SK-N-SH treated with all-trans-retinoic acid at 6 μM for 48 hours (cell line): ENCODE data around the gene LIPH.

Experiments
- ATAC-seq: fragments of 200-7000 bp; cut with Tn5 transposase; 3 replicates; pipeline ENCODE4 v1.9.1; 2020; ENCODE audit warnings: mild to moderate bottlenecking, moderate library complexity
- ARNTL ChIP-seq: fragments of 450-650 bp; formaldehyde crosslinking; IDR thresholded peaks from 2 replicates; pipeline ENCODE4 v1.5.0; 2020; ENCODE audit warnings: low read depth, mild to moderate bottlenecking, moderate library complexity, borderline replicate concordance
- BACH2 ChIP-seq: fragments of 250-450 bp; sonication (Bioruptor Pico); IDR thresholded peaks from 2 replicates; pipeline ENCODE4 v1.9.0; 2021; ENCODE audit warnings: mild to moderate bottlenecking, borderline replicate concordance
- CSDC2 ChIP-seq: fragments of 250-450 bp; sonication (Bioruptor Pico); IDR thresholded peaks from 2 replicates; pipeline ENCODE4 v1.5.0; 2020; ENCODE audit warnings: mild to moderate bottlenecking, moderate library complexity
- ESRRG ChIP-seq: fragments of 250-450 bp; sonication (Bioruptor Pico); IDR thresholded peaks from 2 replicates; pipeline ENCODE4 v1.6.1; 2021; ENCODE audit warnings: mild to moderate bottlenecking
- GLIS3 ChIP-seq: fragments of 250-450 bp; sonication (Bioruptor Pico); IDR thresholded peaks from 2 replicates; pipeline ENCODE4 v1.5.0; 2020; ENCODE audit warnings: mild to moderate bottlenecking, moderate library complexity
- ISL1 ChIP-seq: fragments of 250-450 bp; sonication (Bioruptor Pico); IDR thresholded peaks from 2 replicates; pipeline ENCODE4 v2.1.2; 2022; ENCODE audit warnings: mild to moderate bottlenecking, moderate library complexity
- OSR1 ChIP-seq: fragments of 250-450 bp; sonication (Bioruptor Pico); IDR thresholded peaks from 2 replicates; pipeline ENCODE4 v1.8.0; 2022; ENCODE audit warnings: moderate library complexity, mild to moderate bottlenecking, inconsistent platforms
- PPARA ChIP-seq: fragments of 250-450 bp; sonication (Bioruptor Pico); IDR thresholded peaks from 2 replicates; pipeline ENCODE4 v1.5.0; 2020; ENCODE audit warnings: mild to moderate bottlenecking, borderline replicate concordance
- RARB ChIP-seq: fragments of 250-450 bp; sonication (Bioruptor Pico); IDR thresholded peaks from 2 replicates; pipeline ENCODE4 v1.8.0; 2021; ENCODE audit warnings: mild to moderate bottlenecking, moderate library complexity
- SNAI2 ChIP-seq: fragments of 250-450 bp; sonication (Bioruptor Pico); IDR thresholded peaks from 2 replicates; pipeline ENCODE4 v1.5.0; 2020; ENCODE audit warnings: mild to moderate bottlenecking, moderate library complexity
- TCF4 ChIP-seq: fragments of 250-450 bp; sonication (Bioruptor Pico); IDR thresholded peaks from 2 replicates; pipeline ENCODE4 v1.8.0; 2021; ENCODE audit warnings: mild to moderate bottlenecking, moderate library complexity, borderline replicate concordance
- TOX ChIP-seq: fragments of 250-450 bp; sonication (Bioruptor Pico); IDR thresholded peaks from 2 replicates; pipeline ENCODE4 v1.8.0; 2021; ENCODE audit warnings: mild to moderate bottlenecking, moderate library complexity, borderline replicate concordance
- ZC3H10 ChIP-seq: fragments of 250-450 bp; sonication (Bioruptor Pico); IDR thresholded peaks from 2 replicates; pipeline ENCODE4 v1.5.1; 2021; ENCODE audit warnings: mild to moderate bottlenecking, moderate library complexity
- ZFP3 ChIP-seq: fragments of 250-450 bp; sonication (Bioruptor Pico); IDR thresholded peaks from 2 replicates; pipeline ENCODE4 v1.5.0; 2020; ENCODE audit warnings: mild to moderate bottlenecking, moderate library complexity
- ZFP30 ChIP-seq: fragments of 450-650 bp; formaldehyde crosslinking; IDR thresholded peaks from 2 replicates; pipeline ENCODE4 v1.5.0; 2022; ENCODE audit warnings: mild to moderate bottlenecking, moderate library complexity
- ZNF565 ChIP-seq: fragments of 450-650 bp; formaldehyde crosslinking; conservative IDR thresholded peaks from 2 replicates; pipeline ENCODE4 v1.5.0; 2020; ENCODE audit warnings: low read depth, mild to moderate bottlenecking, moderate library complexity
- ZNF70 ChIP-seq: fragments of 450-650 bp; formaldehyde crosslinking; IDR thresholded peaks from 2 replicates; pipeline ENCODE4 v1.5.0; 2020; ENCODE audit warnings: mild to moderate bottlenecking, moderate library complexity
- ZNF8 ChIP-seq: fragments of 450-650 bp; formaldehyde crosslinking; IDR thresholded peaks from 2 replicates; pipeline ENCODE4 v1.5.0; 2020; ENCODE audit warnings: mild to moderate bottlenecking, moderate library complexity
- TF ChIP-seq, protein P1 (sequence below): fragments of 250-450 bp; sonication (Bioruptor Pico); IDR thresholded peaks from 2 replicates; pipeline ENCODE4 v1.5.1; 2020; ENCODE audit warnings: low read depth, mild to moderate bottlenecking, moderate library complexity
- TF ChIP-seq, protein P2 (sequence below): fragments of 250-450 bp; sonication (Bioruptor Pico); IDR thresholded peaks from 2 replicates; pipeline ENCODE4 v1.8.0; 2021; ENCODE audit warnings: low read depth, mild to moderate bottlenecking, moderate library complexity, borderline replicate concordance
- TF ChIP-seq, protein P3 (sequence below): fragments of 250-450 bp; sonication (Bioruptor Pico); IDR thresholded peaks from 2 replicates; pipeline ENCODE4 v1.5.0; 2020; ENCODE audit warnings: mild to moderate bottlenecking, moderate library complexity
- TF ChIP-seq, protein P4 (sequence below): fragments of 250-450 bp; sonication (Bioruptor Pico); IDR thresholded peaks from 2 replicates; pipeline ENCODE4 v1.5.1; 2021; ENCODE audit warnings: mild to moderate bottlenecking, moderate library complexity

The LIPH gene

DNA sequence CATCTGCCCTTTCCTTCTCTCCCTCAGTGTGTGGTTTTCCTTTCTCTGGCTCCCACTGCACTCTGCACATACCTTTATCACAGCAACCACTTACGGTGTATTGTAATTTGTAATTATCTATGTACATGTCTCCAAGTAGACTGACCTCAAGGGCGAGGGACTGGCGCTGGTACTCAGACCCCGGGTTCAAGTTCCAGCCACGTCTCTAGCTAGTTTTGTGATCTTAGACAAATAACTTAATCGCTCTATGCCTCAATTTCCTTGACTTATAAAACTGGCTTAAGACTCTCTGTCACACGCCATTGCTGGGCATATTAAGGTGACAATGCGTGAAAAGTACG lies 33.1 kb upstream of the LIPH start:
- TF ChIP-seq, protein P1, sequence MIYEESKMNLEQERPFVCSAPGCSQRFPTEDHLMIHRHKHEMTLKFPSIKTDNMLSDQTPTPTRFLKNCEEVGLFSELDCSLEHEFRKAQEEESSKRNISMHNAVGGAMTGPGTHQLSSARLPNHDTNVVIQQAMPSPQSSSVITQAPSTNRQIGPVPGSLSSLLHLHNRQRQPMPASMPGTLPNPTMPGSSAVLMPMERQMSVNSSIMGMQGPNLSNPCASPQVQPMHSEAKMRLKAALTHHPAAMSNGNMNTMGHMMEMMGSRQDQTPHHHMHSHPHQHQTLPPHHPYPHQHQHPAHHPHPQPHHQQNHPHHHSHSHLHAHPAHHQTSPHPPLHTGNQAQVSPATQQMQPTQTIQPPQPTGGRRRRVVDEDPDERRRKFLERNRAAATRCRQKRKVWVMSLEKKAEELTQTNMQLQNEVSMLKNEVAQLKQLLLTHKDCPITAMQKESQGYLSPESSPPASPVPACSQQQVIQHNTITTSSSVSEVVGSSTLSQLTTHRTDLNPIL (CRISPR knock-in tag): no peak
- TF ChIP-seq, protein P2, sequence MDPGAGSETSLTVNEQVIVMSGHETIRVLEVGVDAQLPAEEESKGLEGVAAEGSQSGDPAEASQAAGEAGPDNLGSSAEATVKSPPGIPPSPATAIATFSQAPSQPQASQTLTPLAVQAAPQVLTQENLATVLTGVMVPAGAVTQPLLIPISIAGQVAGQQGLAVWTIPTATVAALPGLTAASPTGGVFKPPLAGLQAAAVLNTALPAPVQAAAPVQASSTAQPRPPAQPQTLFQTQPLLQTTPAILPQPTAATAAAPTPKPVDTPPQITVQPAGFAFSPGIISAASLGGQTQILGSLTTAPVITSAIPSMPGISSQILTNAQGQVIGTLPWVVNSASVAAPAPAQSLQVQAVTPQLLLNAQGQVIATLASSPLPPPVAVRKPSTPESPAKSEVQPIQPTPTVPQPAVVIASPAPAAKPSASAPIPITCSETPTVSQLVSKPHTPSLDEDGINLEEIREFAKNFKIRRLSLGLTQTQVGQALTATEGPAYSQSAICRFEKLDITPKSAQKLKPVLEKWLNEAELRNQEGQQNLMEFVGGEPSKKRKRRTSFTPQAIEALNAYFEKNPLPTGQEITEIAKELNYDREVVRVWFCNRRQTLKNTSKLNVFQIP (CRISPR knock-in tag): no peak
- TF ChIP-seq TOX (CRISPR knock-in tag) (no peak), ARNTL (CRISPR knock-in tag) (no peak)
- peak; percentile 1; the same call in 1 of the 3 replicates for ATAC-seq

DNA sequence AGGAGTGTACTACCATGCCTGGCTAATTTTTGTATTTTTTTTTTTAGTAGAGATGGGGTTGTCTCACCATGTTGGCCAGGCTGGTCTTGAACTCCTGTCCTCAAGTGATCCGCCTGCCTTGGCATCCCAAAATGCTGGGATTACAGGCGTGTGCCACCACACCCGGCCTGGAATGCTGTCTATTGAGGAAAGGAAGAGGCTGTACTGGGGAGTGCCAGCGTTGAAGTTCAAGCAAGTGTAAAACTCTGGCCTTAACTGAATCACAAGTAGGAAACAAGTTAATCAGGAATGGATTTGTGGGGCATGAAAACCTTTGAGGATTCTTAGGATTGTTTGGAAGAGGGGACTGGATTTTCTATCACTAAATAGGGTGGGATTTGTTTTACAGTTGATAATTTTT lies 32.3 kb upstream of the LIPH start:
- no peak for ATAC-seq
- TF ChIP-seq PPARA (CRISPR knock-in tag) (no peak), TOX (CRISPR knock-in tag) (no peak), CSDC2 (CRISPR knock-in tag) (no peak), GLIS3 (no peak), ESRRG (CRISPR knock-in tag) (no peak), SNAI2 (CRISPR knock-in tag) (no peak), ZFP30 (CRISPR knock-in tag) (no peak), RARB (CRISPR knock-in tag) (no peak), OSR1 (CRISPR knock-in tag) (no peak), ZNF8 (no peak), ARNTL (CRISPR knock-in tag) (no peak), ZFP3 (CRISPR knock-in tag) (no peak), ZC3H10 (no peak), TCF4 (CRISPR knock-in tag) (no peak), BACH2 (CRISPR knock-in tag) (no peak), ISL1 (no peak)
- TF ChIP-seq, protein P2 (CRISPR knock-in tag): no peak
- TF ChIP-seq, protein P3, sequence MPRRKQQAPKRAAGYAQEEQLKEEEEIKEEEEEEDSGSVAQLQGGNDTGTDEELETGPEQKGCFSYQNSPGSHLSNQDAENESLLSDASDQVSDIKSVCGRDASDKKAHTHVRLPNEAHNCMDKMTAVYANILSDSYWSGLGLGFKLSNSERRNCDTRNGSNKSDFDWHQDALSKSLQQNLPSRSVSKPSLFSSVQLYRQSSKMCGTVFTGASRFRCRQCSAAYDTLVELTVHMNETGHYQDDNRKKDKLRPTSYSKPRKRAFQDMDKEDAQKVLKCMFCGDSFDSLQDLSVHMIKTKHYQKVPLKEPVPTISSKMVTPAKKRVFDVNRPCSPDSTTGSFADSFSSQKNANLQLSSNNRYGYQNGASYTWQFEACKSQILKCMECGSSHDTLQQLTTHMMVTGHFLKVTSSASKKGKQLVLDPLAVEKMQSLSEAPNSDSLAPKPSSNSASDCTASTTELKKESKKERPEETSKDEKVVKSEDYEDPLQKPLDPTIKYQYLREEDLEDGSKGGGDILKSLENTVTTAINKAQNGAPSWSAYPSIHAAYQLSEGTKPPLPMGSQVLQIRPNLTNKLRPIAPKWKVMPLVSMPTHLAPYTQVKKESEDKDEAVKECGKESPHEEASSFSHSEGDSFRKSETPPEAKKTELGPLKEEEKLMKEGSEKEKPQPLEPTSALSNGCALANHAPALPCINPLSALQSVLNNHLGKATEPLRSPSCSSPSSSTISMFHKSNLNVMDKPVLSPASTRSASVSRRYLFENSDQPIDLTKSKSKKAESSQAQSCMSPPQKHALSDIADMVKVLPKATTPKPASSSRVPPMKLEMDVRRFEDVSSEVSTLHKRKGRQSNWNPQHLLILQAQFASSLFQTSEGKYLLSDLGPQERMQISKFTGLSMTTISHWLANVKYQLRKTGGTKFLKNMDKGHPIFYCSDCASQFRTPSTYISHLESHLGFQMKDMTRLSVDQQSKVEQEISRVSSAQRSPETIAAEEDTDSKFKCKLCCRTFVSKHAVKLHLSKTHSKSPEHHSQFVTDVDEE: no peak
- TF ChIP-seq, protein P1 (CRISPR knock-in tag): no peak
- TF ChIP-seq, protein P4, sequence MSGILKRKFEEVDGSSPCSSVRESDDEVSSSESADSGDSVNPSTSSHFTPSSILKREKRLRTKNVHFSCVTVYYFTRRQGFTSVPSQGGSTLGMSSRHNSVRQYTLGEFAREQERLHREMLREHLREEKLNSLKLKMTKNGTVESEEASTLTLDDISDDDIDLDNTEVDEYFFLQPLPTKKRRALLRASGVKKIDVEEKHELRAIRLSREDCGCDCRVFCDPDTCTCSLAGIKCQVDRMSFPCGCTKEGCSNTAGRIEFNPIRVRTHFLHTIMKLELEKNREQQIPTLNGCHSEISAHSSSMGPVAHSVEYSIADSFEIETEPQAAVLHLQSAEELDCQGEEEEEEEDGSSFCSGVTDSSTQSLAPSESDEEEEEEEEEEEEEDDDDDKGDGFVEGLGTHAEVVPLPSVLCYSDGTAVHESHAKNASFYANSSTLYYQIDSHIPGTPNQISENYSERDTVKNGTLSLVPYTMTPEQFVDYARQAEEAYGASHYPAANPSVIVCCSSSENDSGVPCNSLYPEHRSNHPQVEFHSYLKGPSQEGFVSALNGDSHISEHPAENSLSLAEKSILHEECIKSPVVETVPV: no peak
- TF ChIP-seq, all 23 proteins: peak for 0

DNA sequence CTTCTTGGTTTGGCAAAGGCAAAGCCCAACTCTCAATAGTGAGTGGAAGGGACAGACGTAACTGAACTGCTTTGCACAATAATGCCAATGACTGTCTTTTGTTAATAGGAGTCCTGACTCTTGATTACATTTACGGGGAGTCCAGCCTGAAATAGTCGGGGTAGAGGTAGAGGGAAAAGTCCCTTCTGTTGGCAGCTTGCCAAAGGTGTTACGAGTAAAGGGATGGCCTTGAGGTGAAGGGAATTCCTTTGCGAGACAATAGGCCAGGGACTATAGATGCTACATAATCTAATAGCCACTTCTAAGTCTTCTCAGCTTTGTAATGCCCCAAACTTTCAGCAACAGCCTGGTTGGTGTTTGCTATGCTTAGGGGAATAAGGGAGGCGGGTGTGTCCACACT lies 31.5 kb upstream of the LIPH start:
- ATAC-seq: no peak

More for the DNA sequence above, 31.5 kb upstream of the LIPH start:
- TF ChIP-seq TCF4 (CRISPR knock-in tag): no peak
- TF ChIP-seq OSR1 (CRISPR knock-in tag): no peak
- TF ChIP-seq SNAI2 (CRISPR knock-in tag): no peak
- no peak for TF ChIP-seq ZNF565 (CRISPR knock-in tag)
- no peak for TF ChIP-seq GLIS3
- no peak for TF ChIP-seq ZNF70 (CRISPR knock-in tag)
- TF ChIP-seq CSDC2 (CRISPR knock-in tag): no peak
- TF ChIP-seq, protein P1 (CRISPR knock-in tag): no peak
- no peak for TF ChIP-seq PPARA (CRISPR knock-in tag)
- TF ChIP-seq ARNTL (CRISPR knock-in tag): no peak
- TF ChIP-seq ISL1: no peak
- TF ChIP-seq, all 23 proteins: peak for 0
